Stimulated activated naive CD8-positive, alpha-beta T cell treated with anti-CD3 and anti-CD28 coated beads, Interleukin-15, Interleukin-2, amounts not matched to agents 100 ng/mL and 50 ng/mL, for 24 hours (primary cell): ENCODE data around the gene STUM.
"Not testable (repeated sequence)": the region's sequence is repeated elsewhere in the genome, so short reads cannot be mapped to it uniquely, and the experiment has no call there.

ENCODE experiments used
- H3K27ac Mint-ChIP-seq: one replicate; pipeline ENCODE4 v1.8.0; 2021; ENCODE audit warnings: mild to moderate bottlenecking, mixed read lengths
- H3K27me3 Mint-ChIP-seq: one replicate; pipeline ENCODE4 v1.8.0; 2021; ENCODE audit warnings: mixed read lengths
- H3K36me3 Mint-ChIP-seq: one replicate; pipeline ENCODE4 v1.8.0; 2021; ENCODE audit warnings: low read depth, mixed read lengths
- H3K4me1 Mint-ChIP-seq: one replicate; pipeline ENCODE4 v1.8.0; 2021; ENCODE audit warnings: low read depth, mixed read lengths
- H3K4me3 Mint-ChIP-seq: one replicate; pipeline ENCODE4 v1.8.0; 2021; ENCODE audit warnings: mild to moderate bottlenecking, mixed read lengths
- H3K9me3 Mint-ChIP-seq: one replicate; pipeline ENCODE4 v1.8.0; 2021; ENCODE audit warnings: mixed read lengths

STUM gene

DNA sequence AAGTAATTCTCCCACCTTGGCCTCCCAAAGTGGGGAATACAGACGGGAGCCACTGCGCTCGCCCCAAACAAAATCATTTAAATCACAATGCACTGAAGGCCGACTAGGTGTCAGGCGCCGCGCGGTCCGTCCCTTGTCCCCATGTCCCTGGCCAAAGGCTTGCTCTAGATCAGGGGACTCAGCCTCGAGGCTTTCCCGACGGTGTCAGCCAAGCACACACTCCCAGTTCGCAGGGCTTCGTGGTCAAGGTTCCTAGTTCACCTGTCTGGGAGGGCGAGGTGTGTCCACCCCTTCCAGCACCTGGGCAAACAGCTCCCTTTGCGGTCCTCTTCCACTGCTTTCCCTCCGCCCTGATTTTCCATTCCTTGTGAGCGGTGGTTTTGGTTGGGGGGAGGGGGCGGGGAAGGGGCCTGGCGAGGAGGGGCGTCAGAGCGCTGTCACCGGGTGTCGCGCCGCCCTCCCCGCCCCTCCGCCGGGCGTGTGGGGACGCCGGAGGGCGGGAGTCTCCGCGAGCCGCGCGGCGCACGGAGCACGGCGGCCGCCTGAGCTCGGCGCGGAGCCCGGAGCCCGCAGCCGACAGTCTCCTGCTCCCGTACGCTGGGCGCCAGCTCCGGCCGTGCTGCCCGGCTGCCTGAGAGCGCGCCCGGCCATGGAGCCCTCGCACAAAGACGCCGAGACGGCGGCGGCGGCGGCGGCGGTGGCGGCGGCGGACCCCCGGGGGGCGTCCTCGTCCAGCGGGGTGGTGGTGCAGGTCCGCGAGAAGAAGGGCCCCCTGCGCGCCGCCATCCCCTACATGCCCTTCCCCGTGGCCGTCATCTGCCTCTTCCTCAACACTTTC is at the start of gene STUM:
Gene STUM (plus strand): TSS at position 509 of the 838 bp plus-strand sequence. CDS start 141 bp downstream, at position 650.
- Mint-ChIP-seq H3K27me3 (peaks cover 50% of the 10 kb centered on the region), H3K4me3 (peak within 1 kb of the TSS; percentile 68), H3K4me1 (peaks cover 16% of the 10 kb centered on the region), H3K36me3 (no peaks in the 10 kb centered on the region), H3K9me3 (no peaks in the 10 kb centered on the region), H3K27ac (no peak within 1 kb of the TSS)

- peaks cover 13% of the 10 kb centered on the region for H3K27me3 Mint-ChIP-seq
- H3K4me1 Mint-ChIP-seq, H3K36me3 Mint-ChIP-seq, H3K9me3 Mint-ChIP-seq, H3K4me3 Mint-ChIP-seq, H3K27ac Mint-ChIP-seq: not testable (repeated sequence)
Measured at GRCh38 chr1:226499699-226500098, 48.9 kb upstream of the STUM start.

- Mint-ChIP-seq H3K4me3 (no peak overlapping the region), H3K4me1 (no peaks in the 10 kb centered on the region), H3K27ac (no peak overlapping the region), H3K9me3 (no peaks in the 10 kb centered on the region), H3K36me3 (no peaks in the 10 kb centered on the region), H3K27me3 (peaks cover 36% of the 10 kb centered on the region)
Measured at GRCh38 chr1:226506021-226506420, 42.5 kb upstream of the STUM start.

DNA sequence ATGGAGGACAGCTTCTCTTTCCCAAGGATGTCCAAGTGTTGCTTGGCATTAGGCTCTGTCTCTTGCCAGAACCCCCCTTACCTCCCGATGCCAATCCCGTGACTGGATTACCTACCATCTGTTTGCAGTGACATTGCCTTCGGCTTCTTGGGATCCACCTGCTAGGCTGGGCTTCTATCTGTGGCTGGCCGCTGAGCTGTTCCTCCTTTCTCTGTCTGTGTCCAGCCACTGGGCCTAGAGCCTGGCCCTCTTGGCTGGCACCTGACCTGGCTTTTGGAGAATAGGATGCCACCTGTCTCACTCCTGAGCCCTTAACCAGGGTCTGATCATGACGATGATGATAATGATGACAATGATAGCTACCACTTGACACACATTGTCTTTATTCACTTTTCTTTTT is 41.6 kb upstream of the STUM start:
- peaks cover 33% of the 10 kb centered on the region for H3K27me3 Mint-ChIP-seq
- H3K4me3 Mint-ChIP-seq: no peak overlapping the region
- no peaks in the 10 kb centered on the region for H3K4me1 Mint-ChIP-seq
- no peak overlapping the region for H3K27ac Mint-ChIP-seq
- no peaks in the 10 kb centered on the region for H3K36me3 Mint-ChIP-seq
- no peaks in the 10 kb centered on the region for H3K9me3 Mint-ChIP-seq

DNA sequence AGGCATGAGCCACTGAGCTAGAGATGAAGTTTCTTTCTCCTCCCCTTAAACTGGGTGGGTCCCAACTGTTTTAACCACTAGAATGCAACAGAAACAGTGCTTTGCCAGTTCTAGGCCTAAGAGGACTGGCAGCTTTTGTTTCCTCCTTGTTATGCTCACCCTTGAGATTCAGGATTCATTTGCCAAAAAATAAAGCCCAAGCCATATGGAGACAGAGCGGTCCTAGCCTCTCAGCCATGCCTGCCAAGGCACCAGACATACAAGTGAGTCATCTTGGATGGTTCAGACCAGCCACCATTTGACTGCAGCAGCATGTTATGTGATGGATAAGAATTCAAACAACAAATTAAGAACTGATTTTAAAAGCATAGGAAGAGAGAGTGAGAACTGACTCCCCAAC is 38.1 kb upstream of the STUM start:
- H3K4me3 Mint-ChIP-seq: no peak overlapping the region
- H3K4me1 Mint-ChIP-seq: no peaks in the 10 kb centered on the region
- peaks cover 19% of the 10 kb centered on the region for H3K27me3 Mint-ChIP-seq
- no peaks in the 10 kb centered on the region for H3K9me3 Mint-ChIP-seq
- H3K27ac Mint-ChIP-seq: no peak overlapping the region
- H3K36me3 Mint-ChIP-seq: no peaks in the 10 kb centered on the region

GRCh38 chr1:226511296-226511695 is 37.3 kb upstream of the STUM start:
- peaks cover 13% of the 10 kb centered on the region for H3K27me3 Mint-ChIP-seq
- H3K4me3 Mint-ChIP-seq: no peak overlapping the region
- no peaks in the 10 kb centered on the region for H3K9me3 Mint-ChIP-seq
- no peaks in the 10 kb centered on the region for H3K4me1 Mint-ChIP-seq
- no peak overlapping the region for H3K27ac Mint-ChIP-seq
- H3K36me3 Mint-ChIP-seq: no peaks in the 10 kb centered on the region

GRCh38 chr1:226512076-226512728 is 36.4 kb upstream of the STUM start:
- H3K27ac Mint-ChIP-seq: no peak overlapping the region
- no peaks in the 10 kb centered on the region for H3K36me3 Mint-ChIP-seq
- peaks cover 13% of the 10 kb centered on the region for H3K27me3 Mint-ChIP-seq
- no peak overlapping the region for H3K4me3 Mint-ChIP-seq
- no peaks in the 10 kb centered on the region for H3K4me1 Mint-ChIP-seq
- H3K9me3 Mint-ChIP-seq: no peaks in the 10 kb centered on the region

DNA sequence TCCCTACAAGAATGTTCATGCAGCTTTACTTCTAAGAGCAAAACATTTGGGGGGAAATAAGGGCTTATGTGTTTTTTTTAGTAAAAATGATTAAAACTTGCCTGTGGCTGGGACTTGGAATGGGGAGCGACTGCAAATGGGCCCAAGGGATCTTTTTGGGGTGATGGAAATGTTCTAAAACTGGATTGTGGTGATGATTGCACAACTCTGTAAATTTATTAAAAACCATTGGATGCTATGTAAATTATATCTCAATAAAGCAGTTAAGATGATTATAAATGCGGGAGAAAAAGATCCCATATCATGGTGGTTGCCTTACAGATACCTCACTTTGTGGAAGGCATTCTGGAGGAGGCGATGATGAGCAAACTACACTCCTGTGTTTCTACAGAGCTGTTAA is 30.2 kb upstream of the STUM start:
- Mint-ChIP-seq H3K4me3 (no peak overlapping the region), H3K4me1 (no peaks in the 10 kb centered on the region), H3K36me3 (no peaks in the 10 kb centered on the region), H3K27me3 (peaks cover 7% of the 10 kb centered on the region), H3K27ac (no peak overlapping the region), H3K9me3 (no peaks in the 10 kb centered on the region)

GRCh38 chr1:226519135-226519534 is 29.4 kb upstream of the STUM start:
- H3K27me3 Mint-ChIP-seq: peaks cover 7% of the 10 kb centered on the region
- H3K36me3 Mint-ChIP-seq: no peaks in the 10 kb centered on the region
- no peaks in the 10 kb centered on the region for H3K4me1 Mint-ChIP-seq
- H3K27ac Mint-ChIP-seq: no peak overlapping the region
- no peak overlapping the region for H3K4me3 Mint-ChIP-seq
- no peaks in the 10 kb centered on the region for H3K9me3 Mint-ChIP-seq

- H3K4me1 Mint-ChIP-seq: no peaks in the 10 kb centered on the region
- H3K4me3 Mint-ChIP-seq: no peak overlapping the region
- no peaks in the 10 kb centered on the region for H3K9me3 Mint-ChIP-seq
- H3K36me3 Mint-ChIP-seq: no peaks in the 10 kb centered on the region
- H3K27me3 Mint-ChIP-seq: peaks cover 7% of the 10 kb centered on the region
- no peak overlapping the region for H3K27ac Mint-ChIP-seq
Measured at GRCh38 chr1:226519716-226520598, 28.6 kb upstream of the STUM start.

DNA sequence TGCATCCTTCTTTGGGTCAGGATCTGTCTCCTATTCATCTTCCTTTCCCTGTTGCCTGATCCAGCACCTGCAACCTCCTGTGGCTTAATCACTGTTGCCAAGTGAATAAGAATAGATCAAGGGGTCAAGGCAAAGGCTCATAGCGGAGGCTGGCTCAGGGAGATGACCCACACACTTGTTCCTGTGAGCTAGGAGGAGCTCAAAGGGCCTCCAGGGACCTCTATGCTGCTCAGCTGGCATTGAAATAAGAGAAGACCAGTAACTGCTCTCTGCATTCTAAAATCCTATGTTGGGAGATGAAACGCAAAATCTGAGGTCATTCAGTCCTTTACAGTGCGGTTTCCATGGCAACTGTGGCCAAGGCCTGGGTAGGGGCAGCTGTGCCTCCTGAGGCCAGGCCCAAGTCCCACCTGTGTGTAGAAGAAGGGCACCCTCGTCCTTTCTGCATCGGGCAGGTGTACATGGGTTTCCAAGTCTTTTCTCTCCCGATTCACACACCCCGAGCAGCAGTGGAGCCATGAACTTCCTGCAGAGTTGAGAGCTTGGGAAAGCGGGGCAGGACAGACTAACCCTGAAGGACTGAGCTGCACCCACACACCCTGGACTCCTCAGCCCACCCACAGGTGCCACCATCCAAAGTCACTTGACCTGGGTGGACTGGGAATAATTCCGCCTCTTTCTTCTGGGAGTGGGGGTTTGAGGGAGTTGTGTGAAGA is 27.8 kb upstream of the STUM start:
- peaks cover 7% of the 10 kb centered on the region for H3K27me3 Mint-ChIP-seq
- no peak overlapping the region for H3K27ac Mint-ChIP-seq
- no peaks in the 10 kb centered on the region for H3K36me3 Mint-ChIP-seq

GRCh38 chr1:226523646-226524406 is 24.7 kb upstream of the STUM start:
- Mint-ChIP-seq H3K27ac (no peak overlapping the region), H3K27me3 (no peaks in the 10 kb centered on the region), H3K4me1 (no peaks in the 10 kb centered on the region), H3K4me3 (no peak overlapping the region), H3K9me3 (no peaks in the 10 kb centered on the region), H3K36me3 (no peaks in the 10 kb centered on the region)

More for the DNA sequence above, 27.8 kb upstream of the STUM start:
- Mint-ChIP-seq H3K4me3 (no peak overlapping the region), H3K4me1 (no peaks in the 10 kb centered on the region), H3K9me3 (no peaks in the 10 kb centered on the region)

GRCh38 chr1:226524547-226524946 is 24.0 kb upstream of the STUM start:
- Mint-ChIP-seq H3K36me3 (no peaks in the 10 kb centered on the region), H3K27me3 (no peaks in the 10 kb centered on the region), H3K27ac (no peak overlapping the region), H3K4me3 (no peak overlapping the region), H3K9me3 (no peaks in the 10 kb centered on the region), H3K4me1 (no peaks in the 10 kb centered on the region)

- Mint-ChIP-seq H3K4me3 (no peak overlapping the region), H3K4me1 (no peaks in the 10 kb centered on the region), H3K36me3 (no peaks in the 10 kb centered on the region), H3K27me3 (no peaks in the 10 kb centered on the region), H3K9me3 (no peaks in the 10 kb centered on the region), H3K27ac (no peak overlapping the region)
Measured at GRCh38 chr1:226525750-226526149, 22.8 kb upstream of the STUM start.
